Stimulated activated CD4-positive, alpha-beta T cell treated with anti-CD3 and anti-CD28 coated beads, Interleukin-12 subunit alpha, Interleukin-12 subunit beta, amount 100 ng/mL, for 48 hours (primary cell): ENCODE measurements around the gene ACAD10.
"Not testable (repeated sequence)": the region's sequence is repeated elsewhere in the genome, so short reads cannot be mapped to it uniquely, and the experiment has no call there.

Source experiments
- DNase-seq, 3 donors: peaks; one replicate each; pipeline ENCODE4 v3.0.0-alpha.2; 2020; ENCODE audit warnings: low read depth in 2 of 3, low spot score in 1 of 3

Gene ACAD10

GRCh38 chr12:111685811-111686573 lies at the start of gene ACAD10, which contains the start of gene BRAP:
ACAD10 (plus strand) TSS chr12:111686053; CDS start chr12:111692710, 6,657 bp downstream.
BRAP (minus strand) TSS chr12:111685956; CDS start chr12:111685792, 164 bp downstream.
- peak; percentile 87 to 90 (median 88) for DNase-seq

GRCh38 chr12:111636209-111636945 lies 49.5 kb upstream of the ACAD10 start:
- DNase-seq, result no peak

DNA sequence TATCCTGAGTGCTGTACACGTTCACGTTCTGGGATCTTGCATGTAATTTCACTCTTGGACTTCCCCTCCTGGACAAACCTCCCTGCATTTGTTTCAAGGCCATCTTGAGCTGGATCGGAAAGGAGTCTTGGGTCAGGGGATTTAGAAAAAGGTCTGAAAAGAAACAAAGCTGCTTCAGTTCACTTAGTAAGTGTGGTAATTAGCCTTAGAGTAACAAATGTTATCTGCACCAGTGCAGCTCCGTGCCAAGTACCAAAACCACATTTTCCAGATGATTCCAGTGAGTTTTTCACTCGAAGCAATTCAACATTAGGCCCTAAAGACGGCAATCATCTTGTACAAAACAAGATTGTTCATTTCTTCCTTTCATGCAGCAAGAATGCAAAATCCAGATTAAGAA lies 47.3 kb upstream of the ACAD10 start:
- DNase-seq, result no peak

DNA sequence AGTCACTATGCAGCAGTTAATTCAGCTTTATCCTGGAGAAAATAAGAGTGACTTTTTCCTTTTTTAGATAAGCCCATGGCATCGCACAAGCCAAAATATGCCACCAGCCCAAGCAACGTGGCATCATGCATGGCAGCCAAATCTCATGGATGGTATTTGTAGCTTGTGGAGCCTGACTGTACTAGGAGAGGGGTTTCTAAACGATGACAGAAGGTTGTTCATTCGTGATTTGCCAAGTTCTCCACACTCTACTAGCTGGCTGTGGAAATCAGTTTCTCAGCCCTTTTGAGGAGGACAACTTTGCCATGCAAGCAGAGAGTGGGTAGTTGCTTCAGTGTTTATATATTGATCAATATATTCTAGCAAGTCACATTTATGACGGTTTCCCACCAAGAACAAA lies 45.3 kb upstream of the ACAD10 start:
- no peak for DNase-seq

DNA sequence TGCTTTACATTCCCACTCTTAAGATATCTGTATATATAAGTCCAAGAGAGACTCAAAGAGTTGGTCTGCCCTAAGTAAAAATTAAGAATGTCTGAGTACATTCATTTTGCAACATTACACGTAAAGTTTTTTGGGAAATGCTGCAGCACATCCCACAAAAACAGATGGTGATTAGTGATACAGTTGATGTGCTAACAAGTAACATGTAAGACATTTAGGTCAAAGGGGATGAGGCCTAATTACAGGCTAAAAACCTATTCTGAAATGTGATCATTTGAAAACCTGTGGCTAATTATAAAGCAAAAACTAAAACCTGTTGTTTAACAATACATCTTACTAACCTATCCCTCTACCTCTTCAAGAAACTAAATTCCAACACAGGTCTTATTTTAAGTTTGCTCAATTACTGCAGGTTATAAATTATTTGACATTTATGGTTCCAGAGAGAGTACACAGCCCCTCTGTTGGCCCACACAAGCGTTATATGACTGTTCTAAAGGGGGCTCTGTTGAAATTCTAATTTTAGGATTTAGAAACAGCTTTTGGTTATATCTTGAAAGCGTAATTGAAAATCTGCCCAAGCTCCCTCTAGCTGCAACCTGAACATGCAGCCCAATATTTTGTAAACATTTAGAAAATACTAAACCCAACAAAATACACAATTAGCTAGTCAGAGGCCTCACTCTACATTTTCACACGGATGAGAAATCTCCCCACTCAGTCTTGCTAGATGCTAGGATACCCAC lies 43.0 kb upstream of the ACAD10 start:
- no peak for DNase-seq

- DNase-seq, result no peak
Measured at GRCh38 chr12:111643427-111643826, 42.4 kb upstream of the ACAD10 start.

- DNase-seq, result no peak
Measured at GRCh38 chr12:111645433-111645832, 40.4 kb upstream of the ACAD10 start.

DNA sequence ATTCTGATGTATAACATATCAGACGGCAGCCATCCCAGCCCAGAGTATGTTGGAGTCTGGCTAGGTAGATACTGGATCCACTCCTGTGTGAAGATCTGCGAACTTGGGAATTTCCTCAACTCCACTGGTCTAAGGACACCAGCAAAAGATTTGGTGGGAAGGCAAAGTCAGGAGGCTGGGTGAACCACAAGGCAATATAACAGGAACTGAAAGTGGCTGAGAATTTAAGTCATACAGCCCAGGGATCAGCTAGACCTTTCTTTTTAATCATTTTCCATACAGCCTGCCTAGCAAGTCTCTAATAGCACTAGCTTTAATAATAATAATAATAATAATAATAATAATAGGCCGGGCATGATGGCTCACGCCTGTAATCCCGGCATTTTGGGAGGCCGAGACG lies 34.9 kb upstream of the ACAD10 start:
- DNase-seq, result no peak

DNA sequence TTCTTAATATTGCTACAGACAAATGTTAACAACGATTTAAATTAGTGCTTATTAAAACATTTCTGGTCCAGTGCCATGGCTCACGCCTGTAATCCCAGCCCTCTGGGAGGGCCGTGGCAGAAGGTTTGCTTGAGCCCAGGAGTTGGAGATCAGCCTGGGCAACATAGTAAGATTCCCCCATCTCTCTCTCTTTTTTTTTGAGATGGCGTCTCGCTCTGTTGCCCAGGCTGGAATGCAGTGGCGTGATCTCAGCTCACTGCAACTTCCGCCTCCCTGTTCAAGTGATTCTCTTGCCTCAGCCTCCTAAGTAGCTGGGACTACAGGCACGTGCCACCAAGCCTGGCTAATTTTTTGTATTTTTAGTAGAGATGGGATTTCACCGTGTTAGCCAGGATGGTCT lies 33.3 kb upstream of the ACAD10 start:
- not testable (repeated sequence) for DNase-seq

GRCh38 chr12:111653596-111653995 lies 32.3 kb upstream of the ACAD10 start:
- DNase-seq, result no peak

GRCh38 chr12:111655356-111655755 lies 30.5 kb upstream of the ACAD10 start:
- DNase-seq, result no peak

GRCh38 chr12:111656016-111656415 lies 29.8 kb upstream of the ACAD10 start:
- no peak for DNase-seq

DNA sequence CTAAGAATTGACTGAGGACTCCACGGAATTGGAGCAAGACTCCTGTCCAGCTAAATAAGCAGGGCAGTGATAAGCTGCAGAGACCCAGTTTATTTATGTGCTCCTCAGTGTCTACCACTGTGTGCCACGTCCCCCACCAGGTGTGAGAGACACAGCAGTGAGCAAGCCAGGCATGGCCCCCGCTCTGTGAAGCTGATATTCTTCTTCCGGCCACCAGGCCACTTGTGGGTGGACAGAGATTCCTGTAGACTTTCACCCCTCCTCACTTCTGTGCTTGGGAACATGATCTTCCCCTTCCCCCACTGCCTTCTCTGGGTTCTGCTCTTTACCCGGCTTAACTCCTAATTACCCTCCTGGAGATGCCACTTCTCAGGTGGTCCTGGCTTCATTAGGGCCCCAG lies 21.4 kb upstream of the ACAD10 start:
- no peak for DNase-seq

GRCh38 chr12:111664961-111665865 lies 20.6 kb upstream of the ACAD10 start:
- DNase-seq, result no peak

GRCh38 chr12:111672822-111673381 lies 13.0 kb upstream of the ACAD10 start:
- DNase-seq, result no peak

DNA sequence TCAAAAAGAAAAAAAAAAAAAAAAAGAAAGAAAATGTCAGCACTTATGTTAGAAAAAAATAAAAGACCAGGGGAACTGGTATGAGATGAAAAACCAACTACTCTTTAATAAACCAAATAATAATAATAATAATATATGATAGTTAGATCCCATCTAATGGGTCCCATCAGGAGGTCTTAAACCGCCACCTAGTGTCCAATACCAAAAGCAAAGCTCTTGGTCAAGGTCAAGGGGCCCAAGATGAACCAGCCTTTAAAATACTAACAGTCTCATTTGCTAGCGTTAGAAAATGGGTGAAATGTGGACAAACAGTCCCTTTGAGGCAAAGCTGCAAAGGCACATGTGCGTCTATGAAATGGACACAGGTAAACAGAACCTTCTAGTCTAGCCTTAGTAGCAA lies 12.3 kb upstream of the ACAD10 start:
- DNase-seq, result no peak

DNA sequence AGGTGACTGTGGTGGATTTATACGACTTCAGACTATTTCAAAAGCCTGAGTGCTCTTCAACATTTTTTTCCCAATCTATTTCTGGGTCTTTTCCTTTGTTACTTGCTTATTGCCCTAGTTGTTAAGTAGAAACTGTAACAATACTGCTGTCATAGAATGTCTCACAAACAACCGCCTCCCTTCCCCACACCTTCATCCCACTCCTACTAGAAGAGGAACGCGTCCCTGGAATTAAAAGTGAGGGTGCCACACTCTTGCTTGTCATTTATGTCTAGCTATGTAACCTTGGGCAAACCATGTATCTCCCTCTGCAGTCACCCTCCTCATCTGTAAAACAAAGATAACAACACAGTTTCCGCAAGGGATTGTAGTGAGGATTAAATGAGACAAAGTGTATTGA lies 8.7 kb upstream of the ACAD10 start:
- no peak for DNase-seq

DNA sequence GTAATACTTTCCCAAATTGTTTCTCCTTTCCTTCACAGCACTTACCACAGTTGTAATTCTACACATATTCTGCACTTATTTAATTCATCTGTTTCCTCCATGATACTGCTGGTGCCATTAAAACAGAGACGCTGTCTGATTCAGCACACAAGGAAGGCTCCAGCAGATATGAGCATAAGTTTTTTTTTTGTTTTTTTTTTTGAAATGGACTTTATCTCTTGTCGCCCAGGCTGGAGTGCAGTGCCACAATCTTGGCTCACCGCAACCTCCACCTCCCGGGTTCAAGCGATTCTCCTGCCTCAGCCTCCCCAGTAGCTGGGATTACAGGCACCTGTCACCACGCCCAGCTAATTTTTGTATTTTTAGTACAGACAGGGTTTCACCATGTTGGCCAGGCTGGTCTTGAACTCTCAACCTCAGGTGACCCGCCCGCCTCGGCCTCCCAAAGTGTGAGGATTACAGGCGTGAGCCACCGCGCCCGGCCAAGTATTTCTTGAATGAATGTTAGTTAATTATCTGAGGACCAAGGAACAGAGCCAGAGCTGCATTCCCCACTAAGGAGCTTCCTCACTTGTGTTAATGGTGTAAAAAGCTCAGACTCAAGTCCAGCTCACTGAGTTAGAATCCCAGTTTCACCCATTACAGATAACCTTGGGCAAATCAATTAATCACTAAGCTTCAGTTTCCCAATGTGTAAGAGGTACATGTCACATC lies 1.2 kb upstream of the ACAD10 start:
- not testable (repeated sequence) for DNase-seq

DNA sequence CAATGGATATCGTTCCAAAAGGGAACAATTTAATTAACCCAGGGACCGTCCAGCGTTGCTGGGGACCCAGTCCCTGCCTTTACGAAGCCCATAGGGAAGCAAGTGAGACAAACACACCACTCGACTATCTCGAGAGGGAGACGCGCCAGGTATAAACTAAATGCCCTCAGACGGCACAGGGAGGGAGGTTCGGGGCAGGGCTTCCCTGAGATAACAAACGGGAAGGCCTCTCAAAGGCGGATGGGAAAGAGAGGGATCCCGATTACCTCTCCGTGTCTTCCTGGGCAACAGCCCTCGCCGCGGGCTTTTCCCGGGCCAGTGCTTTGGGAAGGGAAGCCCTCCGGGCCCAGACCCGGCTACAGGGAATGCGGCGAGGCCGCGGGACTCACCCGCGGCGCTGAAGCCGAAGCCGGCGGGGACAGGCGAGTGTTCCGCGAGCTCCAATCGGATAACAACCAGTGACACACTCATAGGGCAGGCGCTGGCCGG lies 487 bp upstream of the ACAD10 start:
- peak in 2 of 3 donors; percentile 2 to 5 for DNase-seq
